Uterus (tissue), 4 donors: ENCODE measurements around the gene ALB. TPM values are rescaled to one million over a fixed set of nuclear protein-coding genes. Genes with fewer than 3 reads are reported as not detected.

Experiments
- DNase-seq, 2 donors: peaks; one replicate each; pipeline ENCODE4 v3.0.0-alpha.2; 2019 to 2020
- H3K27ac ChIP-seq, 2 donors: fragments of 200-600 bp; sonication (generic); 1 replicate in 1 of 2; 2 replicates in 1 of 2; pipeline ENCODE4 v1.5.1; 2016 to 2018
- H3K27me3 ChIP-seq, 2 donors: fragments of 200-600 bp; sonication (generic); one replicate each; pipeline ENCODE4 v1.5.1; 2018 to 2019; ENCODE audit warnings: control low read depth in 1 of 2
- H3K36me3 ChIP-seq, 2 donors: fragments of 200-600 bp; sonication (generic); one replicate each; pipeline ENCODE4 v1.5.1; 2019; ENCODE audit warnings: control low read depth in 1 of 2
- H3K4me1 ChIP-seq, 2 donors: fragments of 200-600 bp; sonication (generic); one replicate each; pipeline ENCODE4 v1.5.1; 2018 to 2019; ENCODE audit warnings: control low read depth in 1 of 2
- H3K4me3 ChIP-seq, 2 donors: fragments of 200-600 bp; sonication (generic); 1 replicate in 1 of 2; 2 replicates in 1 of 2; pipeline ENCODE4 v1.5.1; 2018 to 2019; ENCODE audit warnings: mild to moderate bottlenecking in 1 of 2
- H3K9me3 ChIP-seq, 2 donors: fragments of 200-600 bp; sonication (generic); one replicate each; pipeline ENCODE4 v1.5.1; 2019; ENCODE audit warnings: control low read depth in 1 of 2
- POLR2A ChIP-seq, 2 donors: fragments of 450-650 bp; IDR thresholded peaks; one replicate each; pipeline ENCODE4 v1.6.1; 2016; ENCODE audit warnings: antibody characterized with exemption in 2 of 2, mild to moderate bottlenecking in 1 of 2, moderate library complexity in 1 of 2
- intact Hi-C: fragments of 100-400 bp; cut with DNase I; formaldehyde crosslinking; loops from one replicate; pipeline ENCODE4 v1.15.1; 2023; ENCODE audit warnings: low total_unique reads
- total RNA-seq, 4 donors: library from RNA; depleted of rRNA in 3 of 4; stranded (reverse); fragments of >200 nt in 3 of 4; gene quantifications; one replicate each; pipeline versions ENCODE4 v1.1.0 to v1.2.4, GENCODE V29; 2014 to 2023
- TF ChIP-seq, protein P1 (sequence below), 4 experiments: fragments of 200-600 bp in 2 of 4; fragments of 450-650 bp in 2 of 4; sonication (generic) in 2 of 4; IDR thresholded peaks; one replicate each; pipeline ENCODE4 v1.5.1; 2016 to 2019; ENCODE audit warnings: antibody characterized with exemption in 4 of 4, mild to moderate bottlenecking in 2 of 4, moderate library complexity in 1 of 4
- donor health status: DM: yes; HTN: yes; CAD: no.

ALB gene
- total RNA-seq, 4 donors from 2014 or later: 5.0 to 11.3 TPM; not detected in 2

GRCh38 chr4:73420615-73421014 lies 16.5 kb downstream of the ALB start:
- Histone ChIP-seq H3K27ac (no peak overlapping the region), H3K27me3 (no peaks in the 10 kb centered on the region), H3K4me1 (no peaks in the 10 kb centered on the region), H3K9me3 (no peaks in the 10 kb centered on the region), H3K4me3 (no peak overlapping the region), H3K36me3 (no peaks in the 10 kb centered on the region)
- DNase-seq: no peak
- intact Hi-C loops: no loop called here
- TF ChIP-seq, protein P1, sequence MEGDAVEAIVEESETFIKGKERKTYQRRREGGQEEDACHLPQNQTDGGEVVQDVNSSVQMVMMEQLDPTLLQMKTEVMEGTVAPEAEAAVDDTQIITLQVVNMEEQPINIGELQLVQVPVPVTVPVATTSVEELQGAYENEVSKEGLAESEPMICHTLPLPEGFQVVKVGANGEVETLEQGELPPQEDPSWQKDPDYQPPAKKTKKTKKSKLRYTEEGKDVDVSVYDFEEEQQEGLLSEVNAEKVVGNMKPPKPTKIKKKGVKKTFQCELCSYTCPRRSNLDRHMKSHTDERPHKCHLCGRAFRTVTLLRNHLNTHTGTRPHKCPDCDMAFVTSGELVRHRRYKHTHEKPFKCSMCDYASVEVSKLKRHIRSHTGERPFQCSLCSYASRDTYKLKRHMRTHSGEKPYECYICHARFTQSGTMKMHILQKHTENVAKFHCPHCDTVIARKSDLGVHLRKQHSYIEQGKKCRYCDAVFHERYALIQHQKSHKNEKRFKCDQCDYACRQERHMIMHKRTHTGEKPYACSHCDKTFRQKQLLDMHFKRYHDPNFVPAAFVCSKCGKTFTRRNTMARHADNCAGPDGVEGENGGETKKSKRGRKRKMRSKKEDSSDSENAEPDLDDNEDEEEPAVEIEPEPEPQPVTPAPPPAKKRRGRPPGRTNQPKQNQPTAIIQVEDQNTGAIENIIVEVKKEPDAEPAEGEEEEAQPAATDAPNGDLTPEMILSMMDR (IDR thresholded peaks at IDR 0.05): no peak
- no peak for TF ChIP-seq POLR2A (IDR thresholded peaks at IDR 0.05)

DNA sequence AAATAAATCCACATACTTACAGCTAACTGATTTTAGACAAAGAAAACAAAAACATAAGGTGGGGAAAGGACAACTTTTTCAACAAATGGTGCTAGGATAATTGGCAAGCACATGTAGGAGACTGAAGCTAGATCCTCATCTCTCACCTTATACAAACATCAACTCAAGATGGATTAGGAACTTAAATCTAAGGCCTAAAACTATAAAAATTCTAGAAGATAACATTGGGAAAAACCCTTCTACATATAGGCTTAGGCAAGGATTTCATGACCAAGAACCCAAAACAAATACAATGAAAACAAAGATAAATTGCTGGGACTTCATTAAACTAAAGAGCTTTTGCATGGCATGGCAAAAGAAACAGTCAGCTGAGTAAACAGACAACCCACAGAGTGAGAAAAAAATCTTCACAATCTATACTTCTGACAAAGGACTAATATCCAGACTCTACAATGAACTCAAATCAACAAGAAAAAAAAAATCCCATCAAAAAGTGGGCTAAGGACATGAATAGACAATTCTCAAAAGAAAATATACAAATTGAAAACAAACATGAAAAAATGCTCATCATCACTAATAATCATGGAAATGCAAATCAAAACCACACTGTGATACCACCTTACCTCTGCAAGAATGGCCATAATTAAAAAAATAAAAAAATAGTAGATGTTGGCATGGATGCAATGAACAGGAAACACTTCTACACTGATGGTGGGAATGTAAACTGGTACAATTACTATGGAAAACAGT lies 17.8 kb downstream of the ALB start:
- H3K4me1 ChIP-seq: no peaks in the 10 kb centered on the region
- no peak overlapping the region for H3K4me3 ChIP-seq
- no peaks in the 10 kb centered on the region for H3K36me3 ChIP-seq
- no peak overlapping the region for H3K27ac ChIP-seq
- TF ChIP-seq, protein P1 (IDR thresholded peaks at IDR 0.05): no peak
- no peak for DNase-seq
- intact Hi-C loops: no loop called here
- no peaks in the 10 kb centered on the region for H3K27me3 ChIP-seq
- no peaks in the 10 kb centered on the region for H3K9me3 ChIP-seq

GRCh38 chr4:73422458-73422752 lies 18.3 kb downstream of the ALB start:
- Histone ChIP-seq H3K27ac (no peak overlapping the region), H3K4me1 (no peaks in the 10 kb centered on the region), H3K27me3 (no peaks in the 10 kb centered on the region), H3K36me3 (no peaks in the 10 kb centered on the region), H3K9me3 (no peaks in the 10 kb centered on the region), H3K4me3 (no peak overlapping the region)
- DNase-seq: no peak
- TF ChIP-seq, protein P1 (IDR thresholded peaks at IDR 0.05): no peak
- no peak for TF ChIP-seq POLR2A (IDR thresholded peaks at IDR 0.05)
- intact Hi-C loops: no loop called here

GRCh38 chr4:73423184-73423583 lies 19.1 kb downstream of the ALB start:
- DNase-seq: no peak
- no peaks in the 10 kb centered on the region for H3K4me1 ChIP-seq
- no peaks in the 10 kb centered on the region for H3K36me3 ChIP-seq
- H3K9me3 ChIP-seq: no peaks in the 10 kb centered on the region
- no peaks in the 10 kb centered on the region for H3K27me3 ChIP-seq
- intact Hi-C loops: no loop called here
- H3K27ac ChIP-seq: no peak overlapping the region
- H3K4me3 ChIP-seq: no peak overlapping the region
- TF ChIP-seq POLR2A (IDR thresholded peaks at IDR 0.05): no peak
- TF ChIP-seq, protein P1 (IDR thresholded peaks at IDR 0.05): no peak

GRCh38 chr4:73426666-73427065 lies 22.6 kb downstream of the ALB start:
- intact Hi-C loops: no loop called here
- no peaks in the 10 kb centered on the region for H3K27me3 ChIP-seq

More at GRCh38 chr4:73426666-73427065, 22.6 kb downstream of the ALB start:
- Histone ChIP-seq H3K27ac (no peak overlapping the region), H3K4me1 (no peaks in the 10 kb centered on the region), H3K36me3 (no peaks in the 10 kb centered on the region), H3K4me3 (no peak overlapping the region), H3K9me3 (no peaks in the 10 kb centered on the region)
- no peak for DNase-seq
- TF ChIP-seq, protein P1 (IDR thresholded peaks at IDR 0.05): no peak
- no peak for TF ChIP-seq POLR2A (IDR thresholded peaks at IDR 0.05)
